Coronary artery (tissue), 2 donors: Measurements from ENCODE around the gene CNNM3.
A peak's percentile ranks its signal among the peaks of the same experiment; 100 is the strongest.

Experiments
- DNase-seq: peaks from one replicate; pipeline ENCODE4 v3.0.0-alpha.2; 2017; ENCODE audit warnings: low spot score
- H3K27ac ChIP-seq, 2 donors: fragments of 200-600 bp; sonication (generic); one replicate each; pipeline ENCODE4 v1.5.1; 2016 to 2019
- H3K4me3 ChIP-seq: fragments of 200-600 bp; sonication (generic); 2 replicates; pipeline ENCODE4 v1.5.1; 2016; ENCODE audit warnings: mild to moderate bottlenecking, moderate library complexity
- CTCF ChIP-seq: fragments of 200-600 bp; sonication (generic); IDR thresholded peaks from one replicate; pipeline ENCODE4 v1.5.1; 2019; ENCODE audit warnings: antibody characterized with exemption

Gene CNNM3

GRCh38 chr2:96772903-96773671 is 43.0 kb upstream of the CNNM3 start:
- Histone ChIP-seq H3K4me3 (no peak overlapping the region), H3K27ac (no peak overlapping the region)
- TF ChIP-seq CTCF: no peak

GRCh38 chr2:96773922-96774321 is 42.1 kb upstream of the CNNM3 start:
- no peak overlapping the region for H3K4me3 ChIP-seq
- DNase-seq: no peak
- TF ChIP-seq CTCF: no peak
- H3K27ac ChIP-seq: no peak overlapping the region

More at GRCh38 chr2:96772903-96773671, 43.0 kb upstream of the CNNM3 start:
- no peak for DNase-seq

GRCh38 chr2:96775160-96775559 is 40.9 kb upstream of the CNNM3 start:
- no peak for DNase-seq
- no peak for TF ChIP-seq CTCF
- H3K27ac ChIP-seq: no peak overlapping the region

GRCh38 chr2:96783388-96783787 is 32.7 kb upstream of the CNNM3 start:
- no peak overlapping the region for H3K27ac ChIP-seq
- DNase-seq: no peak
- TF ChIP-seq CTCF: no peak
- H3K4me3 ChIP-seq: no peak overlapping the region

More at GRCh38 chr2:96775160-96775559, 40.9 kb upstream of the CNNM3 start:
- no peak overlapping the region for H3K4me3 ChIP-seq

- Histone ChIP-seq H3K4me3 (no peak overlapping the region), H3K27ac (no peak overlapping the region)
- TF ChIP-seq CTCF: no peak
- DNase-seq: no peak
Observed at GRCh38 chr2:96787411-96787810, 28.7 kb upstream of the CNNM3 start.

GRCh38 chr2:96788442-96789244 is 27.4 kb upstream of the CNNM3 start:
- H3K4me3 ChIP-seq: no peak overlapping the region
- no peak for TF ChIP-seq CTCF
- DNase-seq: no peak
- H3K27ac ChIP-seq: peak overlapping the region; percentile 46 to 63
